Ovary (tissue), 3 donors: ENCODE results near the gene TRABD.

Experiments
- CTCF ChIP-seq, 3 donors: fragments of 450-650 bp in 2 of 3; fragments of 200-600 bp in 1 of 3; IDR thresholded peaks; one replicate each; pipeline versions ENCODE4 v1.5.1 to v1.8.0; 2016 to 2022; ENCODE audit warnings: antibody characterized with exemption in 3 of 3, mild to moderate bottlenecking in 1 of 3
- EP300 ChIP-seq: sonication (generic); formaldehyde crosslinking; IDR thresholded peaks from one replicate; pipeline ENCODE4 v1.6.1; 2017; ENCODE audit warnings: antibody characterized with exemption
- POLR2A ChIP-seq: fragments of 450-650 bp; IDR thresholded peaks from one replicate; pipeline ENCODE4 v1.6.1; 2017; ENCODE audit warnings: antibody characterized with exemption, mild to moderate bottlenecking, moderate library complexity
- donor health status: DM: no; HTN: no; CAD: no.

GRCh38 chr22:50207383-50208140, 21.8 kb downstream of the TRABD start:
- TF ChIP-seq POLR2A (no peak), CTCF (IDR thresholded peaks at IDR 0.05) (no peak), EP300 (no peak)
